SK-N-SH treated with all-trans-retinoic acid at 6 μM for 48 hours (cell line): ENCODE results near the gene NGLY1.

Source experiments
- ARNTL ChIP-seq: fragments of 450-650 bp; formaldehyde crosslinking; IDR thresholded peaks from 2 replicates; pipeline ENCODE4 v1.5.0; 2020; ENCODE audit warnings: low read depth, mild to moderate bottlenecking, moderate library complexity, borderline replicate concordance
- BACH2 ChIP-seq: fragments of 250-450 bp; sonication (Bioruptor Pico); IDR thresholded peaks from 2 replicates; pipeline ENCODE4 v1.9.0; 2021; ENCODE audit warnings: mild to moderate bottlenecking, borderline replicate concordance
- CREB5 ChIP-seq: fragments of 250-450 bp; sonication (Bioruptor Pico); IDR thresholded peaks from 2 replicates; pipeline ENCODE4 v1.5.1; 2020; ENCODE audit warnings: low read depth, mild to moderate bottlenecking, moderate library complexity
- CSRNP3 ChIP-seq: fragments of 250-450 bp; sonication (Bioruptor Pico); IDR thresholded peaks from 2 replicates; pipeline ENCODE4 v1.5.1; 2021; ENCODE audit warnings: mild to moderate bottlenecking, moderate library complexity
- ISL1 ChIP-seq: fragments of 250-450 bp; sonication (Bioruptor Pico); IDR thresholded peaks from 2 replicates; pipeline ENCODE4 v2.1.2; 2022; ENCODE audit warnings: mild to moderate bottlenecking, moderate library complexity
- OSR1 ChIP-seq: fragments of 250-450 bp; sonication (Bioruptor Pico); IDR thresholded peaks from 2 replicates; pipeline ENCODE4 v1.8.0; 2022; ENCODE audit warnings: moderate library complexity, mild to moderate bottlenecking, inconsistent platforms
- PATZ1 ChIP-seq: fragments of 250-450 bp; sonication (Bioruptor Pico); IDR thresholded peaks from 2 replicates; pipeline ENCODE4 v1.8.0; 2020; ENCODE audit warnings: mild to moderate bottlenecking, moderate library complexity, borderline replicate concordance
- PPARA ChIP-seq: fragments of 250-450 bp; sonication (Bioruptor Pico); IDR thresholded peaks from 2 replicates; pipeline ENCODE4 v1.5.0; 2020; ENCODE audit warnings: mild to moderate bottlenecking, borderline replicate concordance
- RARB ChIP-seq: fragments of 250-450 bp; sonication (Bioruptor Pico); IDR thresholded peaks from 2 replicates; pipeline ENCODE4 v1.8.0; 2021; ENCODE audit warnings: mild to moderate bottlenecking, moderate library complexity
- TCF4 ChIP-seq: fragments of 250-450 bp; sonication (Bioruptor Pico); IDR thresholded peaks from 2 replicates; pipeline ENCODE4 v1.8.0; 2021; ENCODE audit warnings: mild to moderate bottlenecking, moderate library complexity, borderline replicate concordance
- ZFP3 ChIP-seq: fragments of 250-450 bp; sonication (Bioruptor Pico); IDR thresholded peaks from 2 replicates; pipeline ENCODE4 v1.5.0; 2020; ENCODE audit warnings: mild to moderate bottlenecking, moderate library complexity
- ZNF565 ChIP-seq: fragments of 450-650 bp; formaldehyde crosslinking; conservative IDR thresholded peaks from 2 replicates; pipeline ENCODE4 v1.5.0; 2020; ENCODE audit warnings: low read depth, mild to moderate bottlenecking, moderate library complexity
- TF ChIP-seq, protein P1 (sequence below): fragments of 250-450 bp; sonication (Bioruptor Pico); IDR thresholded peaks from 2 replicates; pipeline ENCODE4 v1.5.0; 2020; ENCODE audit warnings: mild to moderate bottlenecking, moderate library complexity

GRCh38 chr3:25812644-25813043, 29.4 kb upstream of the NGLY1 start:
- no peak for TF ChIP-seq PATZ1
- TF ChIP-seq ZFP3 (CRISPR knock-in tag): no peak
- no peak for TF ChIP-seq OSR1
- no peak for TF ChIP-seq PPARA (CRISPR knock-in tag)
- TF ChIP-seq TCF4 (CRISPR knock-in tag): no peak
- TF ChIP-seq ARNTL (CRISPR knock-in tag): no peak
- TF ChIP-seq BACH2: no peak
- TF ChIP-seq, protein P1, sequence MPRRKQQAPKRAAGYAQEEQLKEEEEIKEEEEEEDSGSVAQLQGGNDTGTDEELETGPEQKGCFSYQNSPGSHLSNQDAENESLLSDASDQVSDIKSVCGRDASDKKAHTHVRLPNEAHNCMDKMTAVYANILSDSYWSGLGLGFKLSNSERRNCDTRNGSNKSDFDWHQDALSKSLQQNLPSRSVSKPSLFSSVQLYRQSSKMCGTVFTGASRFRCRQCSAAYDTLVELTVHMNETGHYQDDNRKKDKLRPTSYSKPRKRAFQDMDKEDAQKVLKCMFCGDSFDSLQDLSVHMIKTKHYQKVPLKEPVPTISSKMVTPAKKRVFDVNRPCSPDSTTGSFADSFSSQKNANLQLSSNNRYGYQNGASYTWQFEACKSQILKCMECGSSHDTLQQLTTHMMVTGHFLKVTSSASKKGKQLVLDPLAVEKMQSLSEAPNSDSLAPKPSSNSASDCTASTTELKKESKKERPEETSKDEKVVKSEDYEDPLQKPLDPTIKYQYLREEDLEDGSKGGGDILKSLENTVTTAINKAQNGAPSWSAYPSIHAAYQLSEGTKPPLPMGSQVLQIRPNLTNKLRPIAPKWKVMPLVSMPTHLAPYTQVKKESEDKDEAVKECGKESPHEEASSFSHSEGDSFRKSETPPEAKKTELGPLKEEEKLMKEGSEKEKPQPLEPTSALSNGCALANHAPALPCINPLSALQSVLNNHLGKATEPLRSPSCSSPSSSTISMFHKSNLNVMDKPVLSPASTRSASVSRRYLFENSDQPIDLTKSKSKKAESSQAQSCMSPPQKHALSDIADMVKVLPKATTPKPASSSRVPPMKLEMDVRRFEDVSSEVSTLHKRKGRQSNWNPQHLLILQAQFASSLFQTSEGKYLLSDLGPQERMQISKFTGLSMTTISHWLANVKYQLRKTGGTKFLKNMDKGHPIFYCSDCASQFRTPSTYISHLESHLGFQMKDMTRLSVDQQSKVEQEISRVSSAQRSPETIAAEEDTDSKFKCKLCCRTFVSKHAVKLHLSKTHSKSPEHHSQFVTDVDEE (CRISPR knock-in tag): no peak
- no peak for TF ChIP-seq RARB (CRISPR knock-in tag)
- TF ChIP-seq CREB5: no peak
- no peak for TF ChIP-seq CSRNP3
- TF ChIP-seq ZNF565 (CRISPR knock-in tag): no peak
- TF ChIP-seq ISL1 (CRISPR knock-in tag): no peak
